Gastrocnemius medialis (tissue), 4 donors: ENCODE results near the gene CPLX3.

Experiments
- POLR2A ChIP-seq, 2 donors: fragments of 450-650 bp; IDR thresholded peaks; one replicate each; pipeline ENCODE4 v1.6.1; 2017; ENCODE audit warnings: antibody characterized with exemption in 2 of 2, mild to moderate bottlenecking in 2 of 2, moderate library complexity in 2 of 2
- TF ChIP-seq, protein P1 (sequence below), 5 experiments: fragments of 450-650 bp in 3 of 5; fragments of 200-600 bp in 2 of 5; sonication (generic) in 2 of 5; IDR thresholded peaks in 4 of 5; conservative IDR thresholded peaks in 1 of 5; 1 replicate in 4 of 5; 2 replicates in 1 of 5; pipeline ENCODE4 v1.5.1; 2016 to 2019; ENCODE audit warnings: antibody characterized with exemption in 5 of 5, mild to moderate bottlenecking in 3 of 5, moderate library complexity in 3 of 5

DNA sequence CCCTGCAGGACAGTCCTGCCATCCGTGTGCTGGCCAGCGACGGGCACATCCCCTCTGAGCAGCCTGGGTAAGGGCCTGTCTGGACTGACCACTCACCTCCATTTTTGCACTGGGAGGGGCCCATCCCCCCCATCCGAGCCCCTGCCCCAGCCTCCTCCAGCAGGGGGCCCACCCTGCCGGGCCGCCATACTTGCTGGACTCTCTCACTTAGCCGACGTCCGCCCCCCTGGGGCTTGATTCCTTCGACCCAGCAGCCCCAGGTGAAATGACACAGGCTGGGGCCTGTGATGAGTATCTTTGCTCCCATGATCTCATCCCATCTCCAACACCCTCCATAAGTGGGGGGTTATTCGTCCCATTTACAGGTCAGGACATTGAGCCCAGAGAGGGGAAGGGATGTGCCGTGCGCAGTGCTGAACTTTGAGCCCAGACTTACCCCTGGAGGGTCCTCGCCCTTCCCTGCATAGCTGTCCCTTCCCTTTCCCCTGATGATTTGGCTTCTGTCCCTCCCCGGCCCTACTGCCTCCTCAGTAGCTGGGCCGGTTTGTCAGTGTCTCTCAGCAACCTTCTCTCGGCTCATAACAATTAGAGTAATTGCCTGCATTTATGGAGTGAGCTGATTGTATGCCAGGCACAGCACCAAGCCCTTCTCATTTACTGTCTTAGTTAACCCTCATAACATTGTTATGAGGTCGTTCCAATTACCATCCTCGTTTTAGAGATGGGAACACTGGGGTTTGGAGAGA, 9.6 kb upstream of the CPLX3 start:
- TF ChIP-seq, protein P1, sequence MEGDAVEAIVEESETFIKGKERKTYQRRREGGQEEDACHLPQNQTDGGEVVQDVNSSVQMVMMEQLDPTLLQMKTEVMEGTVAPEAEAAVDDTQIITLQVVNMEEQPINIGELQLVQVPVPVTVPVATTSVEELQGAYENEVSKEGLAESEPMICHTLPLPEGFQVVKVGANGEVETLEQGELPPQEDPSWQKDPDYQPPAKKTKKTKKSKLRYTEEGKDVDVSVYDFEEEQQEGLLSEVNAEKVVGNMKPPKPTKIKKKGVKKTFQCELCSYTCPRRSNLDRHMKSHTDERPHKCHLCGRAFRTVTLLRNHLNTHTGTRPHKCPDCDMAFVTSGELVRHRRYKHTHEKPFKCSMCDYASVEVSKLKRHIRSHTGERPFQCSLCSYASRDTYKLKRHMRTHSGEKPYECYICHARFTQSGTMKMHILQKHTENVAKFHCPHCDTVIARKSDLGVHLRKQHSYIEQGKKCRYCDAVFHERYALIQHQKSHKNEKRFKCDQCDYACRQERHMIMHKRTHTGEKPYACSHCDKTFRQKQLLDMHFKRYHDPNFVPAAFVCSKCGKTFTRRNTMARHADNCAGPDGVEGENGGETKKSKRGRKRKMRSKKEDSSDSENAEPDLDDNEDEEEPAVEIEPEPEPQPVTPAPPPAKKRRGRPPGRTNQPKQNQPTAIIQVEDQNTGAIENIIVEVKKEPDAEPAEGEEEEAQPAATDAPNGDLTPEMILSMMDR (IDR thresholded peaks at IDR 0.05 in 4 of 5, conservative IDR thresholded peaks at IDR 0.05 in 1 of 5) = no peak
- TF ChIP-seq POLR2A (IDR thresholded peaks at IDR 0.05) = no peak
